HG03175 (cell line): ENCODE results near the gene IBA57.
"Not testable (repeated sequence)": the region's sequence is repeated elsewhere in the genome, so short reads cannot be mapped to it uniquely, and the experiment has no call there.

Experiments
- ATAC-seq: cut with Tn5 transposase; IDR thresholded peaks from one replicate; pipeline ENCODE4 v1.9.1; 2021; ENCODE audit warnings: mild to moderate bottlenecking, moderate library complexity; ENCODE audit not compliant: unreplicated experiment

Gene IBA57

DNA sequence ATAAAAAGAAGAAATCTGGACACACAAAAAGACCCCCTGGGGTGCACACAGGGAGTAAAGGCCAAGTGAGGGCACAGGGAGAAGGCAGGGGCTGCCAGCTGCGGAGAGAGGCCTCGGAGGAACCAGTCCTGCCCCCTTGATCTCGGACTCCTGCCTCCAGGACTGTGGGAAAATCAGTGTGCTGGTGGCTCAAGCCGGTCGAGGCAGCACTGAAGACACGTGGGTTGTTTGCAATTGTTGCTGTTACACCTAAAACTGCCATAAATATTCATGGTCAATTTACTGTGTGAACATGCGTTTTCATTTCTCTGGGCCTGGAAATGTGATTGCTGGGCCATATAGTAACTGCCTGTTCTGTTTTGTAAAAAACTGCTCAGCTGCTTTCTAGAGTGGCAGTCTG, 18.5 kb downstream of the IBA57 start:
- no peak for ATAC-seq

- ATAC-seq = no peak
Measured at GRCh38 chr1:228185641-228185965, 20.0 kb downstream of the IBA57 start.

- ATAC-seq = not testable (repeated sequence)
Measured at GRCh38 chr1:228188249-228188648, 22.6 kb downstream of the IBA57 start.

GRCh38 chr1:228190182-228190581, 24.6 kb downstream of the IBA57 start:
- ATAC-seq = no peak

GRCh38 chr1:228190778-228191177, 25.2 kb downstream of the IBA57 start:
- no peak for ATAC-seq

GRCh38 chr1:228194436-228194835, 28.8 kb downstream of the IBA57 start:
- no peak for ATAC-seq

DNA sequence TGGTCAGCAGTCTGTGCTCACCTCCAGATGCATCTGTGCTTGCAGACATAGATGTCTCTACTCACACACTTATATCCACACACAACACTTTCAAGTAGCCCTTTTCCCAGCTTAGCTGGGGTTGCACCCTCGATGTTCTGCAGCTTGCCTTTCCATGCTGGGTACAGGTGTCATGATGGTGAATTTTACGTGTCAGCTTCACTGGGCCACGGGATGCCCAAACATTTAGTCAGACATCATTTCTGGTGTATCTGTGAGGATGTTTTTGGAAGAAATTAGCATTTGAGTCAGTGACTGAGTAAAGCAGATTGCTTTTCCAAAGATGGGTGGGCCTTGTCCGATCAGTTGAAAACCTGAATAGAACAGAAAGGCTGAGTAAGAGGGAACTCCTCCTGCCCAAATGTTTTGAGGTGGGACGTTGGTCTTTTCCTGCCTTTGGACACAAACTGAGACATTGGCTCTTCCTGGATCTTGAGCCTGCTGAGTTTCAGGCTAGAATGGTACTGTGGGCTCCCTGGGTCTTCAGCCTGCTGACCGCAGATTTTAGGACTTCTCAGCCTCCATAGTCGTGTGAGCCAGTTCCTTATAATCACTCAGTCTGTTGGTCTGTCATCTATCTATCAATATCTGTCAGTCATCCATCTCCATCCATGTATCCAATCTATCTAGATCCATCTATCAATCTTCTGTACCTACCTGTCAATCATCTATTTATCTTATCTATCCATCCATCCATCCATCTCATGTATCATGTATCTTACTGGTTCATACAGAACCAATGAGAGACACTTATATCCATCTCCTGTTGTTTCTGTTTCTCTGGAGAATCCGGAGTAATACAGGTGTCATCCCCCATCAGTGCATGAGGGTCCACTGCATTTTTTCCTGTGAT, 29.6 kb downstream of the IBA57 start:
- ATAC-seq = no peak

- ATAC-seq = no peak
Measured at GRCh38 chr1:228197555-228198147, 32.0 kb downstream of the IBA57 start.

DNA sequence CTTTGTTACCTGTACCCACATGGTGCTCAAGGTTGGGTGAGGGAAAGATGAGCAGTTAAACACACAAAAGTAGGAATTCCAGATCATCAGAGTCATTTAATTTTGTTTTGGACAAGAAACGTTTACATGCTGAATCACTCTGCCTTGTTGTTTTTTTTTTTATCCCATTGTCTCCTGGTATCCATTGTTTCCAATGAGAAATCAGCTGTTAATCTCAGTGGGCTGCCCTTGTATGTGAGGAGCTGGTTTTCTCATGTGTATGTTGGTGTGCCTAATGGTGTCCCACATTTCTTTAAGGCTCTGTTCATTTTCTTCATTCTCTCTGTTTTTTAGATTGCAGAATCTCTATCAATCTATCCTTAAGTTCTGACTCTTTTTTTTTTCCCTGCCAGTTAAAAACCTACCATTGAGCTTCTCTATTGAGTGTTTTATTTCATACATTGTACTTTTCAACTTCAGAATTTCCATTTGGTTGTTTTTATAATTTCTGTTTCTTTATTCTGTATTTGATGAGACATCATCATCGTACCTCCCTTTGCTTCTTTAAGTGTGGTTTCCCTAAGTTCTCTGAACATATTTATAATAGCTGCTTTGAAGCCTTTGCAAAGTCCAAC, 33.5 kb downstream of the IBA57 start:
- ATAC-seq = no peak

- ATAC-seq = no peak
Measured at GRCh38 chr1:228204958-228205357, 39.4 kb downstream of the IBA57 start.

DNA sequence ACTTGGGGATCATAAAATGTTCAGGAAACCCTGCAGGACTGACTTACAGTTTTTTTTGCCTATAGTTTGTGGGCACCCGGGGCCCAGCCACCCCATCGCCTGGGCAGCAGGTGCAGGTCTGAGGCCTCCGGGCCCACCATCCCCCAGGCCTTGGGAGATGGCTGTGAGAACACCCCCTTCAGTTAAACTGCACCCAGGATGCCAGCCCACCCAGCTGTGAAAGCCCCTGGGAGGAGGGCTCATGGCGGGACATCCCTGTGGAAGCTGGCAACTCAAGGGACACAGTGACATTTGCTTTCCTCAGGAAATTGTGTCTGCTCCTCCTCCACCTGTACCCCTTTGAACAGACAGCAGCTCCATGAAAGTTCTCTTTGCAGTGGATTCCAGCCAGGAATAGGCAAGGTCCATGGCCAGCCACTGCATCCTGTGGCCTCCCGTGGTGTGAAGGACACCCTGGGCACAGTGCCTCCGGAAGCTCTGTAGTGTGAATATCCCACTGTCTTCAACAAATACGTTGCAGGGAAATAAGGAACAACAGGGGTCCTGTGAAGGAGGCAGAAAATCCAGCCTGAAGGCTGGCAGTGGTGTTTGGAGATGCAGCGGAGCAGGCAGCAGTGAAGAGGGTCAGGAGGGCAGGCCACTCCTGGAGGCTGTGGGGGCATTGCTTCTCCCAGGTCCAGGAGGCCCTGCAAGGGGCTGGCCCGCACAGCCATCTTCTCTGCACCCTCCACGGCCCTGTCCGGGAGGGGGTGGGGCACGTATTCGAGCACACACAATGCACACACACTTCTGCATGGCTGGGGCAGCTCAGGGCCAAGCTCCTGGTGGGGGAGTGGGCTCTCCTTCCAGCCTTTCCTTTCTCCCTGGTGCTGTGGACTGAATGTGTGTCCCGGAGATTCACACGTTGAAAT, 40.2 kb downstream of the IBA57 start:
- ATAC-seq = no peak

GRCh38 chr1:228206582-228207351, 41.2 kb downstream of the IBA57 start:
- ATAC-seq = no peak

DNA sequence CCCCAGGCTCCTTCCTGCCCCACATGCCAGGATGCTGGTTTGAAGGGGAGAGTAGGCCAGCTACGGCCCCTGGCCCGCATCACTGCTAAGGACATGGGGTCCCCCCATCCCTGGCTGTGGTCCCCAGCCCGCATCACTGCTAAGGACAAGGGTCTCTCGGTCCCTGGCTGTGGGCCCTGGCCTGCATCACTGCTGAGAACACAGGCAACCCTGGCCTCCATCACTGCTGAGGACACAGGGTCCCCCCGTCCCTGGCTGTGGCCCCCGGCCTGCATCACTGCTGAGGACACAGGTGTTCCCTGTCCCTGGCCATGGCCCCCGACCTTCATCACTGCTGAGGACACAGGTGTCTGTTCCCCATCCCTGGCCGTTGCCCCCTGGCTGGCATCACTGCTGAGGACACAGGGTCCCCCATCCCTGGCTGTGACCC, 41.8 kb downstream of the IBA57 start:
- ATAC-seq = no peak

DNA sequence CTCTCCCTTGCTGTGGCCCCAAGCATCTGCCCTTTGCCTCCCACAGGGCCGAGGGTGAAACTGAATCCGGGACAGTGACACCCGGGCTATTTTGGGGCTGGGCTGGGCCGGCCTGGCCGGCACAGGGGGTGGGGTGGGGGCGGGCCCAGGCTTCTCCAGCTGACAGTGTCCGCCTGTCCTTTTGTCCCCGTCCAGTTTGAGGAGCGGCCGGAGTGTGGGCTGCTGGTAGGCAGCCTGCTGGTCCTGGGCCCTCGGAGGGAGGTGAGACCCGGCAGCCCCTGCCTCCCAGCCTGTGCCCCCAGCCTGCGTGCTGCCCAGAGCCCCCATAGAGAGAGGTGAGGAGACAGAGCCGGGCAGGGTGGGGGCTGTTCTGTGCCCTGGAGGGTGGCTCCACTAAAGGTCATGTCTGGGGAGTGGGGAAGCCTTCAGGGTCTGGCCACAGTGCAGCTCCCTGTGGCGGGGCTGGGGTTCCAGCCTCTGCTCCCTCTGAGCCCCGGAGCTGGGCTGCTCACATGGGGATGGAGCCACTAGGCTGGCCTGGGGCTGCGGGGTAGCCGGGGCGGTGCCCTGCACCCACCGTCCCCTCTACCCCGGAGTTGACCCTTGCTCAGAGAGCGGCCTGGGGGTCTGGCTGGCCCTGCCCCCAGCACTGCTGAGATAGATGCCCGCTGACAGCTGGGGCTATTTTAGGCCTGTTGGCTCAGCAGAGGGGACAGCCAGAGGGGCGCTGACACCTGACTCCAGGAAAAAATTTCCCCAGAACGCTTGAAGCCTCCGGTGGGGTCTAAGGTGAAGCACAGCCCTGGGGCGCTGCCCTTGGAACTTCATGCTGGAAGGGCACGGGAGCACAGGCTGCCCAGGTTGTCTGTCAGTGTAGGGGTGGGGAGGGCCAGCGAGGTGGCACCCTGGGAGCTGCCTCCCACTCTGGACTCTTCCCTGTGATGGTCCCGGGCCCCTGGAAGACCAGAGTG, 42.5 kb downstream of the IBA57 start, which contains the start of gene OBSCN:
TSS of gene OBSCN (plus strand) at position 194 of the 971 bp plus-strand sequence. CDS start 3,740 bp downstream, outside the sequence.
- no peak for ATAC-seq

GRCh38 chr1:228208831-228209551, 43.4 kb downstream of the IBA57 start:
- no peak for ATAC-seq

- no peak for ATAC-seq
Measured at GRCh38 chr1:228209657-228210056, 44.1 kb downstream of the IBA57 start.

DNA sequence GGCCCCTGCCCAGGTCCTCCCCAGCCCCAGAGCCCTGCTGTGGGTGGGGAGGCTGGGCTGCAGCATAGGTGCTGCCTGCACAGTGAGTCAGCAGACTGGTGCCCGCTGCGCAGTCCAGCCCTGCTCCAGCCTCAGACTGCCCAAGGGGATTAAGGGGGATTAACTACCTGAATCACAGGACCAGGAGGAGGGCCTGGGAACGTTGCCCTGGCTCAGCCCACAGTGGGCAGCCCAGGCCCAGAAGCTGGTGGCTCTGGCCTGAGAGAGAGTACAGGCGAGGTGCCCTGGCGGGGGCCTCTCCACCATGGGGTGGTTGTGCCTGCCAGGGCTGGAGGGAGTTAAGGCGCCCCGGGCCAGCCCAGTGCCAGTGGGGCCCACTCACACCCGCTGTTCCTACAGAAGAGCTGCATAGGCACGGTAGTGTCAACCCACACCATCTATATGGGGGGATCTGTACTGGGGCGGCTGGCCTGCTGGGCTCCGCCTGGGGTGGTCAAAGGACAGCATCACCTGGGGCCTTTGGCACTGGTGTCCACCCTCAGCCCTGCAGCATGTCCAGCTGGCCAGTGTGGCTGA, 44.6 kb downstream of the IBA57 start:
- ATAC-seq = no peak
